ENCODE results near the gene RFNG.

RFNG gene

GRCh38 chr17:82061047-82061925 lies 9.7 kb upstream of the RFNG start:
- no peak for DNase-seq (ENCODE audit: low spot score)
- no peak for TF ChIP-seq CTCF (IDR thresholded peaks at IDR 0.05; ENCODE audit: extremely low read depth, missing control alignments)

GRCh38 chr17:82060614-82061013 lies 9.0 kb upstream of the RFNG start:
- no peak for DNase-seq (ENCODE audit: low spot score)
- TF ChIP-seq CTCF (IDR thresholded peaks at IDR 0.05; ENCODE audit: extremely low read depth, missing control alignments) = no peak

GRCh38 chr17:82060001-82060380 lies 8.4 kb upstream of the RFNG start:
- DNase-seq (ENCODE audit: low spot score) = no peak
- TF ChIP-seq CTCF (IDR thresholded peaks at IDR 0.05; ENCODE audit: extremely low read depth, missing control alignments) = no peak

GRCh38 chr17:82059272-82060000 lies 7.8 kb upstream of the RFNG start:
- no peak for DNase-seq (ENCODE audit: low spot score)
- no peak for TF ChIP-seq CTCF (IDR thresholded peaks at IDR 0.05; ENCODE audit: extremely low read depth, missing control alignments)

GRCh38 chr17:82058855-82059249 lies 7.2 kb upstream of the RFNG start:
- no peak for DNase-seq (ENCODE audit: low spot score)

GRCh38 chr17:82058230-82058854 lies 6.7 kb upstream of the RFNG start:
- TF ChIP-seq CTCF (IDR thresholded peaks at IDR 0.05; ENCODE audit: extremely low read depth, missing control alignments) = no peak
- no peak for DNase-seq (ENCODE audit: low spot score)

More at GRCh38 chr17:82058855-82059249, 7.2 kb upstream of the RFNG start:
- TF ChIP-seq CTCF (IDR thresholded peaks at IDR 0.05; ENCODE audit: extremely low read depth, missing control alignments) = no peak

All from GM20000 (cell line).